Endothelial cell (in vitro differentiated cells): ENCODE results near the gene ATP13A3. TPM values are rescaled to one million over a fixed set of nuclear protein-coding genes. Genes with fewer than 3 reads are reported as not detected.

Experiments
- DNase-seq: peaks from one replicate; pipeline ENCODE4 v3.0.0; 2021; ENCODE audit warnings: low spot score
- H3K27ac Mint-ChIP-seq: one replicate; pipeline ENCODE4 v1.8.0; 2021; ENCODE audit warnings: mixed read lengths, inconsistent platforms; ENCODE audit not compliant: unreplicated experiment
- H3K27me3 Mint-ChIP-seq: one replicate; pipeline ENCODE4 v1.8.0; 2021; ENCODE audit warnings: mild to moderate bottlenecking, moderate library complexity, mixed read lengths, inconsistent platforms; ENCODE audit not compliant: unreplicated experiment
- H3K36me3 Mint-ChIP-seq: one replicate; pipeline ENCODE4 v1.8.0; 2021; ENCODE audit warnings: mild to moderate bottlenecking, low read depth, mixed read lengths, inconsistent platforms; ENCODE audit not compliant: unreplicated experiment
- H3K4me1 Mint-ChIP-seq: one replicate; pipeline ENCODE4 v1.8.0; 2021; ENCODE audit warnings: mild to moderate bottlenecking, mixed read lengths, inconsistent platforms; ENCODE audit not compliant: unreplicated experiment
- H3K4me3 Mint-ChIP-seq: one replicate; pipeline ENCODE4 v1.8.0; 2021; ENCODE audit warnings: mild to moderate bottlenecking, mixed read lengths, inconsistent platforms; ENCODE audit not compliant: unreplicated experiment
- H3K9me3 Mint-ChIP-seq: one replicate; pipeline ENCODE4 v1.8.0; 2021; ENCODE audit warnings: mixed read lengths, inconsistent platforms; ENCODE audit not compliant: unreplicated experiment
- CTCF ChIP-seq: fragments of 200-600 bp; sonication (generic); IDR thresholded peaks from one replicate; pipeline ENCODE4 v1.5.0; 2021; ENCODE audit warnings: antibody characterized with exemption; ENCODE audit not compliant: unreplicated experiment
- total RNA-seq: library from RNA; stranded (reverse); fragmentation: NEBNext Ultra II Directional; extraction: Animal tissue kit (Norgen Biotek cat#: 25700); gene quantifications from one replicate; pipeline ENCODE4 v1.2.1, GENCODE V29; 2021; ENCODE audit not compliant: unreplicated experiment

ATP13A3 gene
- total RNA-seq, 1 donor from 2014 or later, result 32.1 TPM

GRCh38 chr3:194517333-194517732 lies 30.5 kb upstream of the ATP13A3 start:
- Mint-ChIP-seq H3K4me1 (no peaks in the 10 kb centered on the region), H3K27ac (no peak overlapping the region), H3K27me3 (peaks cover 2% of the 10 kb centered on the region), H3K36me3 (no peaks in the 10 kb centered on the region), H3K9me3 (no peaks in the 10 kb centered on the region), H3K4me3 (no peak overlapping the region)
- no peak for DNase-seq
- no peak for TF ChIP-seq CTCF

GRCh38 chr3:194514626-194515025 lies 27.8 kb upstream of the ATP13A3 start:
- no peaks in the 10 kb centered on the region for H3K36me3 Mint-ChIP-seq
- TF ChIP-seq CTCF, result no peak
- no peaks in the 10 kb centered on the region for H3K27me3 Mint-ChIP-seq
- no peak overlapping the region for H3K27ac Mint-ChIP-seq
- DNase-seq, result no peak
- H3K4me3 Mint-ChIP-seq, result no peak overlapping the region
- H3K9me3 Mint-ChIP-seq, result no peaks in the 10 kb centered on the region
- H3K4me1 Mint-ChIP-seq, result no peaks in the 10 kb centered on the region

- no peaks in the 10 kb centered on the region for H3K36me3 Mint-ChIP-seq
- no peak overlapping the region for H3K4me3 Mint-ChIP-seq
- no peak overlapping the region for H3K27ac Mint-ChIP-seq
- TF ChIP-seq CTCF, result no peak
- no peaks in the 10 kb centered on the region for H3K27me3 Mint-ChIP-seq
- no peaks in the 10 kb centered on the region for H3K4me1 Mint-ChIP-seq
- no peak for DNase-seq
- no peaks in the 10 kb centered on the region for H3K9me3 Mint-ChIP-seq
Measured at GRCh38 chr3:194512895-194513601, 26.2 kb upstream of the ATP13A3 start.

GRCh38 chr3:194508491-194509453 lies 22.0 kb upstream of the ATP13A3 start:
- H3K9me3 Mint-ChIP-seq, result no peaks in the 10 kb centered on the region
- TF ChIP-seq CTCF, result no peak
- no peaks in the 10 kb centered on the region for H3K4me1 Mint-ChIP-seq
- no peak overlapping the region for H3K4me3 Mint-ChIP-seq
- no peaks in the 10 kb centered on the region for H3K36me3 Mint-ChIP-seq
- no peaks in the 10 kb centered on the region for H3K27me3 Mint-ChIP-seq
- no peak overlapping the region for H3K27ac Mint-ChIP-seq
- no peak for DNase-seq

- H3K4me3 Mint-ChIP-seq, result no peak overlapping the region
- no peak for TF ChIP-seq CTCF
- H3K36me3 Mint-ChIP-seq, result no peaks in the 10 kb centered on the region
- H3K4me1 Mint-ChIP-seq, result no peaks in the 10 kb centered on the region
- DNase-seq, result no peak
- no peak overlapping the region for H3K27ac Mint-ChIP-seq
- H3K27me3 Mint-ChIP-seq, result no peaks in the 10 kb centered on the region
- no peaks in the 10 kb centered on the region for H3K9me3 Mint-ChIP-seq
Measured at GRCh38 chr3:194507571-194507970, 20.8 kb upstream of the ATP13A3 start.
